HepG2 (cell line): Measurements from ENCODE around the gene ODAD4. TPM values are rescaled to one million over a fixed set of nuclear protein-coding genes. Genes with fewer than 3 reads are reported as not detected.

ENCODE experiments used
- CCDC6 ChIP-seq: sonication (generic); formaldehyde crosslinking; IDR thresholded peaks from 2 replicates; pipeline ENCODE4 v1.8.1; 2022; ENCODE audit warnings: mild to moderate bottlenecking, missing genetic modification reagents, moderate library complexity
- HNF4G ChIP-seq, 2 experiments: sonication (generic) in 1 of 2; formaldehyde crosslinking in 1 of 2; IDR thresholded peaks; 2 replicates each; pipeline versions ENCODE4 v1.4.0 to v1.6.1; 2011 to 2020; ENCODE audit warnings: borderline replicate concordance in 2 of 2, low read depth in 2 of 2, mild to moderate bottlenecking in 2 of 2, low read length in 1 of 2, missing genetic modification reagents in 1 of 2, moderate library complexity in 1 of 2
- MED1 ChIP-seq: sonication (generic); formaldehyde crosslinking; IDR thresholded peaks from 2 replicates; pipeline ENCODE4 v1.4.0; 2020; ENCODE audit warnings: missing genetic modification reagents
- MIER3 ChIP-seq: IDR thresholded peaks from 2 replicates; pipeline ENCODE4 v1.6.1; 2016; ENCODE audit warnings: missing compliant biosample characterization, borderline replicate concordance
- SAP130 ChIP-seq: IDR thresholded peaks from 2 replicates; pipeline ENCODE4 v1.6.1; 2016; ENCODE audit warnings: low read depth
- SP2 ChIP-seq: sonication (generic); formaldehyde crosslinking; IDR thresholded peaks from 2 replicates; pipeline ENCODE4 v1.5.1; 2020; ENCODE audit warnings: mild to moderate bottlenecking, missing genetic modification reagents
- SRSF1 ChIP-seq: fragments of 200-400 bp; formaldehyde crosslinking; optimal IDR thresholded peaks from 2 replicates; pipeline ENCODE3; 2017; ENCODE audit warnings: mild to moderate bottlenecking, low read depth, low read length, moderate library complexity
- ZNF569 ChIP-seq: sonication (generic); formaldehyde crosslinking; IDR thresholded peaks from 2 replicates; pipeline ENCODE4 v1.5.0; 2020; ENCODE audit warnings: mild to moderate bottlenecking, missing genetic modification reagents, moderate library complexity, borderline replicate concordance
- ZNF616 ChIP-seq: sonication (generic); formaldehyde crosslinking; IDR thresholded peaks from 2 replicates; pipeline ENCODE4 v1.5.0; 2020; ENCODE audit warnings: low read depth, mild to moderate bottlenecking, missing genetic modification reagents
- polyA plus RNA-seq, 8 experiments: library from polyadenylated mRNA; depleted of rRNA in 3 of 8; stranded (reverse) in 7 of 8; unstranded in 1 of 8; fragments of >200 nt; fragmentation: Illumina TruSeq in 4 of 8; extraction: Trizol in 4 of 8; gene quantifications; 2 replicates each; pipeline versions ENCODE4 v1.2.1 to v1.2.3, GENCODE V29; 2011 to 2016; ENCODE audit warnings: low read depth in 4 of 8, missing spikeins in 1 of 8, mixed read lengths in 1 of 8; ENCODE audit not compliant: insufficient read depth in 1 of 8
- total RNA-seq, 5 experiments: library from RNA; depleted of rRNA; stranded (reverse); fragments of >200 nt; fragmentation: Illumina TruSeq; extraction: Trizol; gene quantifications; 2 replicates each; pipeline ENCODE4 v1.2.3, GENCODE V29; 2016; ENCODE audit warnings: low read depth in 1 of 5
- TF ChIP-seq, protein P1 (sequence below): sonication (generic); formaldehyde crosslinking; IDR thresholded peaks from 2 replicates; pipeline ENCODE4 v1.4.0; 2020; ENCODE audit warnings: missing genetic modification reagents
- TF ChIP-seq, protein P2 (sequence below): sonication (generic); formaldehyde crosslinking; IDR thresholded peaks from 2 replicates; pipeline ENCODE4 v1.4.0; 2020; ENCODE audit warnings: missing genetic modification reagents
- TF ChIP-seq, protein P3 (sequence below): IDR thresholded peaks from 2 replicates; pipeline ENCODE4 v1.6.1; 2016; ENCODE audit warnings: control low read depth
- TF ChIP-seq, protein P4 (sequence below): IDR thresholded peaks from 2 replicates; pipeline ENCODE4 v1.6.1; 2012; ENCODE audit warnings: inconsistent platforms
- TF ChIP-seq, protein P5 (sequence below): IDR thresholded peaks from 2 replicates; pipeline ENCODE4 v1.6.1; 2012; ENCODE audit warnings: low read depth, low read length, improper control_type of control experiment

The ODAD4 gene
- total and polyA plus RNA-seq, 2 of the 13 experiments (the other 11 are each of a cell fraction or from before 2014, with no cell fraction given) = 0.48 to 0.53 TPM

DNA sequence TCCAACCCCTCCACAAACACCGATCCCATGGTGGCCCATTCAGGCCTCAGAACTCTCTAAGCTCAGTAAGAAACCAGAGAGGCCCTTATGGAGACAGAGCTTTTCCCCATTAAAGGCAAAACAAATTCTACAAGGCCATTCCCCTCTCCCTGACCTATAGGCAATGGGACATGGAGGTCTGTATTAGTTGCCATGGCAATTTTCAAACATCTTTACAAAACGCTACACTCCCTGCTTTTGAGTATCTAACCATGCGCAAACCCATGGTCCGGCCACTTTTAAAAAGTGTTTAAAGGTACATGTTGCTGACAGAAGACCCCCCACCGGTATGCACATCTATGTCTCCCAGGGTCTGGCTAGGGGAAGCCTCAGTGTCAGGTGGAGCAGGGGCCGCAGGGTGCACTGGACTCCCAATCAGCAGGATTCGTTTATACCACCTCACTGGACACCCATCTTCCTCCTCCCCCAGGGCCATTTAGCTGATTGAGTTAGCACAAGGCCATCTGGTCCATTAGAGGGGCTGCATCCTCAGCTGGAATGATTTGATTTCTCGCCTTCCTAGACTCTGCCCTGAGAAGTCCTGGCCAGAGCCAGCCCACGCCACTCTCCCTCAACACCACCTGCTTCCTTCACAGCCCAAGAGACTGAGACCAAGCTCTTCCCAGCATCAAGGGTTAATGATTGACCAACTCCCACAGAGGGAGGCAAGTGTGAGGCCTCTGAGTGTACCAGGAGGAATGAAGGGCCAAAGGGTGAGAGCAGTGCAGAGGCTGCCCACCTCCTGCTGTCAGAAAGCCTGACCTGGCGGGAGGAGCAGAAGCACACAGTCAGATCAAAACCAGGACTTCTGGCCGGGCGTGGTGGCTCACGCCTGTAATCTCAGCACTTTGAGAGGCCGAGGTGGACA, 22.5 kb upstream of the ODAD4 start (continued):
- TF ChIP-seq, protein P1, sequence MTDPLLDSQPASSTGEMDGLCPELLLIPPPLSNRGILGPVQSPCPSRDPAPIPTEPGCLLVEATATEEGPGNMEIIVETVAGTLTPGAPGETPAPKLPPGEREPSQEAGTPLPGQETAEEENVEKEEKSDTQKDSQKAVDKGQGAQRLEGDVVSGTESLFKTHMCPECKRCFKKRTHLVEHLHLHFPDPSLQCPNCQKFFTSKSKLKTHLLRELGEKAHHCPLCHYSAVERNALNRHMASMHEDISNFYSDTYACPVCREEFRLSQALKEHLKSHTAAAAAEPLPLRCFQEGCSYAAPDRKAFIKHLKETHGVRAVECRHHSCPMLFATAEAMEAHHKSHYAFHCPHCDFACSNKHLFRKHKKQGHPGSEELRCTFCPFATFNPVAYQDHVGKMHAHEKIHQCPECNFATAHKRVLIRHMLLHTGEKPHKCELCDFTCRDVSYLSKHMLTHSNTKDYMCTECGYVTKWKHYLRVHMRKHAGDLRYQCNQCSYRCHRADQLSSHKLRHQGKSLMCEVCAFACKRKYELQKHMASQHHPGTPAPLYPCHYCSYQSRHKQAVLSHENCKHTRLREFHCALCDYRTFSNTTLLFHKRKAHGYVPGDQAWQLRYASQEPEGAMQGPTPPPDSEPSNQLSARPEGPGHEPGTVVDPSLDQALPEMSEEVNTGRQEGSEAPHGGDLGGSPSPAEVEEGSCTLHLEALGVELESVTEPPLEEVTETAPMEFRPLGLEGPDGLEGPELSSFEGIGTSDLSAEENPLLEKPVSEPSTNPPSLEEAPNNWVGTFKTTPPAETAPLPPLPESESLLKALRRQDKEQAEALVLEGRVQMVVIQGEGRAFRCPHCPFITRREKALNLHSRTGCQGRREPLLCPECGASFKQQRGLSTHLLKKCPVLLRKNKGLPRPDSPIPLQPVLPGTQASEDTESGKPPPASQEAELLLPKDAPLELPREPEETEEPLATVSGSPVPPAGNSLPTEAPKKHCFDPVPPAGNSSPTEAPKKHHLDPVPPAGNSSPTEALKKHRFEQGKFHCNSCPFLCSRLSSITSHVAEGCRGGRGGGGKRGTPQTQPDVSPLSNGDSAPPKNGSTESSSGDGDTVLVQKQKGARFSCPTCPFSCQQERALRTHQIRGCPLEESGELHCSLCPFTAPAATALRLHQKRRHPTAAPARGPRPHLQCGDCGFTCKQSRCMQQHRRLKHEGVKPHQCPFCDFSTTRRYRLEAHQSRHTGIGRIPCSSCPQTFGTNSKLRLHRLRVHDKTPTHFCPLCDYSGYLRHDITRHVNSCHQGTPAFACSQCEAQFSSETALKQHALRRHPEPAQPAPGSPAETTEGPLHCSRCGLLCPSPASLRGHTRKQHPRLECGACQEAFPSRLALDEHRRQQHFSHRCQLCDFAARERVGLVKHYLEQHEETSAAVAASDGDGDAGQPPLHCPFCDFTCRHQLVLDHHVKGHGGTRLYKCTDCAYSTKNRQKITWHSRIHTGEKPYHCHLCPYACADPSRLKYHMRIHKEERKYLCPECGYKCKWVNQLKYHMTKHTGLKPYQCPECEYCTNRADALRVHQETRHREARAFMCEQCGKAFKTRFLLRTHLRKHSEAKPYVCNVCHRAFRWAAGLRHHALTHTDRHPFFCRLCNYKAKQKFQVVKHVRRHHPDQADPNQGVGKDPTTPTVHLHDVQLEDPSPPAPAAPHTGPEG (CRISPR knock-in tag) = no peak; the same call in 1 of the 2 replicates
- no peak for TF ChIP-seq ZNF569 (CRISPR knock-in tag)
- peak; percentile 68; the same call in 1 of the 2 replicates for TF ChIP-seq ZNF616 (CRISPR knock-in tag)
- TF ChIP-seq, protein P2, sequence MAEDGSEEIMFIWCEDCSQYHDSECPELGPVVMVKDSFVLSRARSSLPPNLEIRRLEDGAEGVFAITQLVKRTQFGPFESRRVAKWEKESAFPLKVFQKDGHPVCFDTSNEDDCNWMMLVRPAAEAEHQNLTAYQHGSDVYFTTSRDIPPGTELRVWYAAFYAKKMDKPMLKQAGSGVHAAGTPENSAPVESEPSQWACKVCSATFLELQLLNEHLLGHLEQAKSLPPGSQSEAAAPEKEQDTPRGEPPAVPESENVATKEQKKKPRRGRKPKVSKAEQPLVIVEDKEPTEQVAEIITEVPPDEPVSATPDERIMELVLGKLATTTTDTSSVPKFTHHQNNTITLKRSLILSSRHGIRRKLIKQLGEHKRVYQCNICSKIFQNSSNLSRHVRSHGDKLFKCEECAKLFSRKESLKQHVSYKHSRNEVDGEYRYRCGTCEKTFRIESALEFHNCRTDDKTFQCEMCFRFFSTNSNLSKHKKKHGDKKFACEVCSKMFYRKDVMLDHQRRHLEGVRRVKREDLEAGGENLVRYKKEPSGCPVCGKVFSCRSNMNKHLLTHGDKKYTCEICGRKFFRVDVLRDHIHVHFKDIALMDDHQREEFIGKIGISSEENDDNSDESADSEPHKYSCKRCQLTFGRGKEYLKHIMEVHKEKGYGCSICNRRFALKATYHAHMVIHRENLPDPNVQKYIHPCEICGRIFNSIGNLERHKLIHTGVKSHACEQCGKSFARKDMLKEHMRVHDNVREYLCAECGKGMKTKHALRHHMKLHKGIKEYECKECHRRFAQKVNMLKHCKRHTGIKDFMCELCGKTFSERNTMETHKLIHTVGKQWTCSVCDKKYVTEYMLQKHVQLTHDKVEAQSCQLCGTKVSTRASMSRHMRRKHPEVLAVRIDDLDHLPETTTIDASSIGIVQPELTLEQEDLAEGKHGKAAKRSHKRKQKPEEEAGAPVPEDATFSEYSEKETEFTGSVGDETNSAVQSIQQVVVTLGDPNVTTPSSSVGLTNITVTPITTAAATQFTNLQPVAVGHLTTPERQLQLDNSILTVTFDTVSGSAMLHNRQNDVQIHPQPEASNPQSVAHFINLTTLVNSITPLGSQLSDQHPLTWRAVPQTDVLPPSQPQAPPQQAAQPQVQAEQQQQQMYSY (CRISPR knock-in tag) = no peak
- TF ChIP-seq HNF4G (IDR thresholded peaks at IDR 0.05; ENCODE audit: borderline replicate concordance, low read depth, low read length) = peak; percentile 35; the same call in 1 of the 2 replicates
- peak; percentile 59; the same call in 1 of the 2 replicates for TF ChIP-seq HNF4G (CRISPR knock-in tag; IDR thresholded peaks at IDR 0.05; ENCODE audit: borderline replicate concordance, low read depth)
- no peak for TF ChIP-seq CCDC6 (CRISPR knock-in tag)
- TF ChIP-seq, protein P3, sequence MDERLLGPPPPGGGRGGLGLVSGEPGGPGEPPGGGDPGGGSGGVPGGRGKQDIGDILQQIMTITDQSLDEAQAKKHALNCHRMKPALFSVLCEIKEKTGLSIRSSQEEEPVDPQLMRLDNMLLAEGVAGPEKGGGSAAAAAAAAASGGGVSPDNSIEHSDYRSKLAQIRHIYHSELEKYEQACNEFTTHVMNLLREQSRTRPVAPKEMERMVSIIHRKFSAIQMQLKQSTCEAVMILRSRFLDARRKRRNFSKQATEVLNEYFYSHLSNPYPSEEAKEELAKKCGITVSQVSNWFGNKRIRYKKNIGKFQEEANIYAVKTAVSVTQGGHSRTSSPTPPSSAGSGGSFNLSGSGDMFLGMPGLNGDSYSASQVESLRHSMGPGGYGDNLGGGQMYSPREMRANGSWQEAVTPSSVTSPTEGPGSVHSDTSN (CRISPR knock-in tag) = no peak
- TF ChIP-seq SP2 (CRISPR knock-in tag) = no peak
- TF ChIP-seq, protein P4, sequence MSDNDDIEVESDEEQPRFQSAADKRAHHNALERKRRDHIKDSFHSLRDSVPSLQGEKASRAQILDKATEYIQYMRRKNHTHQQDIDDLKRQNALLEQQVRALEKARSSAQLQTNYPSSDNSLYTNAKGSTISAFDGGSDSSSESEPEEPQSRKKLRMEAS = peak; percentile 77
- TF ChIP-seq SRSF1 = no peak
- TF ChIP-seq, protein P5, sequence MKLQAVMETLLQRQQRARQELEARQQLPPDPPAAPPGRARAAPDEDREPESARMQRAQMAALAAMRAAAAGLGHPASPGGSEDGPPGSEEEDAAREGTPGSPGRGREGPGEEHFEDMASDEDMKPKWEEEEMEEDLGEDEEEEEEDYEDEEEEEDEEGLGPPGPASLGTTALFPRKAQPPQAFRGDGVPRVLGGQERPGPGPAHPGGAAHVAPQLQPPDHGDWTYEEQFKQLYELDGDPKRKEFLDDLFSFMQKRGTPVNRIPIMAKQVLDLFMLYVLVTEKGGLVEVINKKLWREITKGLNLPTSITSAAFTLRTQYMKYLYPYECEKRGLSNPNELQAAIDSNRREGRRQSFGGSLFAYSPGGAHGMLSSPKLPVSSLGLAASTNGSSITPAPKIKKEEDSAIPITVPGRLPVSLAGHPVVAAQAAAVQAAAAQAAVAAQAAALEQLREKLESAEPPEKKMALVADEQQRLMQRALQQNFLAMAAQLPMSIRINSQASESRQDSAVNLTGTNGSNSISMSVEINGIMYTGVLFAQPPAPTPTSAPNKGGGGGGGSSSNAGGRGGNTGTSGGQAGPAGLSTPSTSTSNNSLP = no peak
- peak; percentile 97 for TF ChIP-seq SAP130 (CRISPR knock-in tag)
- TF ChIP-seq MIER3 (CRISPR knock-in tag) = peak; percentile 78; the same call in 1 of the 2 replicates
- TF ChIP-seq MED1 (CRISPR knock-in tag) = peak; percentile 87
